Measurements from ENCODE around the gene COL21A1. TPM values are rescaled to one million over a fixed set of nuclear protein-coding genes. Genes with fewer than 3 reads are reported as not detected.

COL21A1 gene
- total RNA-seq, 1 donor = 19.2 TPM

DNA sequence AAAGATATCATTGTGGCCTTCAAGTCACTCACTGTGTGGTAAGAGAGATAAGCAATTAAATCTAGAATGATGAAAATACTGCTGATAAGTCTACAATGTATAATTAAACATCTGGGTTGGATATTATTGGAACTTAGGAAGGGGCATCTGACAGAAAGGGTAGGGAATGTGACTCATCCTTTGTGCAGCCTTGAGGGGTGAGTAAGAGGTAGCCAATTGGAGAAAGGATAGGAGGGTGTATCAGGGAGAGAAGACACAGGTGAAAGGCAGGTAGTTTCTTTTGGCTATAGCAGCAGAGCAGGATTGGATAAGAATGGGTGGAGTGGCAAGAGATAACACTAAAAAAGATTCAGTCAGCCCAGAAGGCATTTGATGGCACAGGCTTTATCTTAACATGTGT lies 182.0 kb downstream of the COL21A1 start:
- DNase-seq (ENCODE audit: insufficient read length, low spot score, missing footprints) = no peak
- Histone ChIP-seq H3K4me1 (ENCODE audit: insufficient read depth, low read length) (no peaks in the 10 kb centered on the region), H3K4me2 (ENCODE audit: insufficient read depth, low read length) (no peak overlapping the region), H2AFZ (ENCODE audit: low read length) (no peak overlapping the region), H3K36me3 (ENCODE audit: insufficient read depth, low read length) (no peaks in the 10 kb centered on the region), H3K9me3 (ENCODE audit: low read depth, low read length) (no peaks in the 10 kb centered on the region), H3K27me3 (ENCODE audit: insufficient read depth, low read length) (no peaks in the 10 kb centered on the region), H3K79me2 (ENCODE audit: insufficient read depth, low read length) (no peaks in the 10 kb centered on the region), H3K27ac (ENCODE audit: low read depth, low read length) (no peak overlapping the region), H3K4me3 (ENCODE audit: insufficient read depth, low read length) (no peak overlapping the region), H4K20me1 (ENCODE audit: insufficient read depth, low read length) (no peaks in the 10 kb centered on the region)
- TF ChIP-seq CTCF (IDR thresholded peaks at IDR 0.05; ENCODE audit: extremely low read depth, low read depth, low read length) = no peak

DNA sequence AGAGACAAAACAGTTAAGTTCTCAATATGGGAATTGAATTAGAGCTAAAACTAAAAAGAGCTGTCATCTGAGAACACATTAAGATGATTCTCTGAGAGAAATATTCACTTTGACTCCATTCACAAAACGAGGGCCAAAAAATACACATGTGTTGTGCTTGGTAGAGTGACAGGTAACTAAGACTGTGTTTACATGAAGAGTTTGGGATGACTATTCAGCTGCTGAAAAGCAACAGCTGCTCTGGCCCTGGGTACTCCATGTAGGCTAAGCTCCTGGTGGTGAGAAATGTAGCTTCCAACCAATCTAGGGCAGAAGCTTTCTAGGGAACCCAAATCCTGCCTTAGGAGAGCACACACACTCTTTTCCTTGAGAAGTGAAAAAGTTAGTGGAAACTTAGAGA lies 184.5 kb downstream of the COL21A1 start:
- H4K20me1 ChIP-seq (ENCODE audit: insufficient read depth, low read length) = no peaks in the 10 kb centered on the region
- H3K27me3 ChIP-seq (ENCODE audit: insufficient read depth, low read length) = no peaks in the 10 kb centered on the region
- H3K36me3 ChIP-seq (ENCODE audit: insufficient read depth, low read length) = no peaks in the 10 kb centered on the region
- no peak overlapping the region for H2AFZ ChIP-seq (ENCODE audit: low read length)
- H3K79me2 ChIP-seq (ENCODE audit: insufficient read depth, low read length) = no peaks in the 10 kb centered on the region
- H3K4me2 ChIP-seq (ENCODE audit: insufficient read depth, low read length) = no peak overlapping the region
- peaks cover 3% of the 10 kb centered on the region for H3K4me1 ChIP-seq (ENCODE audit: insufficient read depth, low read length)
- DNase-seq (ENCODE audit: insufficient read length, low spot score, missing footprints) = no peak
- no peak overlapping the region for H3K4me3 ChIP-seq (ENCODE audit: insufficient read depth, low read length)
- no peaks in the 10 kb centered on the region for H3K9me3 ChIP-seq (ENCODE audit: low read depth, low read length)
- H3K27ac ChIP-seq (ENCODE audit: low read depth, low read length) = no peak overlapping the region
- no peak for TF ChIP-seq CTCF (IDR thresholded peaks at IDR 0.05; ENCODE audit: extremely low read depth, low read depth, low read length)

DNA sequence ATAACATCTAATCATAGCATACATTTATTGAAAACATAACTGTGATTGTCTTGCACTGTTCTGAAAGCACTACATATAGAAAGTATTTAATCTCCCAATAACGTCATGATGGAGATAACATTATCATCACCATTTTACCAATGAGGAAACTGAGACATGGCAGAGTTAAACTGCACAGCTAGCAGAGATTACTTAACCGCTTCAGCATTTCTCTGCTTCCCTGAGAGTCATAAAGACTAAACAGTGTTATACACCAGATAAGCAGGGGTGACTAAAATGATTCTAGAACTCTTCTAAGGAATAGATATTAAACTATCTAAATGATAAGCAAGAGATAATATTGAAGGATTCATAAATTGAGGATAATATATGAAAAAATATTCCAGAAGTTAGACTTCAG lies 188.7 kb downstream of the COL21A1 start:
- Histone ChIP-seq H3K27ac (ENCODE audit: low read depth, low read length) (no peak overlapping the region), H3K9me3 (ENCODE audit: low read depth, low read length) (no peaks in the 10 kb centered on the region), H3K27me3 (ENCODE audit: insufficient read depth, low read length) (no peaks in the 10 kb centered on the region), H2AFZ (ENCODE audit: low read length) (no peak overlapping the region), H3K36me3 (ENCODE audit: insufficient read depth, low read length) (no peaks in the 10 kb centered on the region), H3K4me2 (ENCODE audit: insufficient read depth, low read length) (no peak overlapping the region), H3K4me1 (ENCODE audit: insufficient read depth, low read length) (peaks cover 7% of the 10 kb centered on the region), H3K4me3 (ENCODE audit: insufficient read depth, low read length) (no peak overlapping the region), H3K79me2 (ENCODE audit: insufficient read depth, low read length) (no peaks in the 10 kb centered on the region), H4K20me1 (ENCODE audit: insufficient read depth, low read length) (no peaks in the 10 kb centered on the region)
- no peak for TF ChIP-seq CTCF (IDR thresholded peaks at IDR 0.05; ENCODE audit: extremely low read depth, low read depth, low read length)
- DNase-seq (ENCODE audit: insufficient read length, low spot score, missing footprints) = no peak

DNA sequence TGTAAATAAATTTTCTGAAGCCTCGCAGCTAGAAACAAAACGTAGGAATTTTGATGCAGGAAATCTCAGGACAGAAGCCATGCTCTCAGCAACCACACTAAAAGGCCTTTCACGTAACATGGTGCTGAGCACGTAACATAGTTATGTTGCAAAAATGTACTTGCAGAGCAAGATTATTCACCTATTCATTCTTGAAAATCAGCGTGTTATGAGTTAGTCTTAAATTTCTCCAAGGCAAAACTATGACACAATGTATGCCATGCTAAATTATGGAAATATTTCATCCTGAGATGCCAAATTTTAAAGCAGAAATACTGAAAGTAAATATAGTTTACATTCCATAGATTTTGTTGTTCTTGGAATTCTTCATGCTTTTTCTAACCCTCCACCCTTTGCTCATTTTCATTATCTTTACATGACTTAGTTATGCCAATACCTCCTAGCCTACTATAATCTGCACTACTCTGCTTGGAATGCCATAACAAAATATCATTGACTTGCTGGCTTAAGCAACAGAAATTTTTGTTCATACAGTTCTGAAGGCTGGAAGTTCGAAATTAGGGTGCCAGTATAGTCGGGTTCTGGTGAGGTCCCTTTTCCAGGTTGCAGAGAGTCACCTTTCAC lies 192.2 kb downstream of the COL21A1 start:
- no peak for DNase-seq (ENCODE audit: insufficient read length, low spot score, missing footprints)
- H3K4me3 ChIP-seq (ENCODE audit: insufficient read depth, low read length) = no peak overlapping the region
- no peak overlapping the region for H3K4me2 ChIP-seq (ENCODE audit: insufficient read depth, low read length)
- no peaks in the 10 kb centered on the region for H3K27me3 ChIP-seq (ENCODE audit: insufficient read depth, low read length)
- no peaks in the 10 kb centered on the region for H3K9me3 ChIP-seq (ENCODE audit: low read depth, low read length)
- H3K27ac ChIP-seq (ENCODE audit: low read depth, low read length) = no peak overlapping the region
- H3K4me1 ChIP-seq (ENCODE audit: insufficient read depth, low read length) = peaks cover 12% of the 10 kb centered on the region
- H2AFZ ChIP-seq (ENCODE audit: low read length) = no peak overlapping the region
- H4K20me1 ChIP-seq (ENCODE audit: insufficient read depth, low read length) = no peaks in the 10 kb centered on the region
- no peak for TF ChIP-seq CTCF (IDR thresholded peaks at IDR 0.05; ENCODE audit: extremely low read depth, low read depth, low read length)
- no peaks in the 10 kb centered on the region for H3K79me2 ChIP-seq (ENCODE audit: insufficient read depth, low read length)
- H3K36me3 ChIP-seq (ENCODE audit: insufficient read depth, low read length) = no peaks in the 10 kb centered on the region

Measured in osteoblast (primary cell).